HepG2 (cell line): ENCODE results near the gene SLC4A2. TPM values are rescaled to one million over a fixed set of nuclear protein-coding genes. Genes with fewer than 3 reads are reported as not detected.

Experiments
- FOXA3 ChIP-seq: IDR thresholded peaks from 2 replicates; pipeline ENCODE4 v1.6.1; 2016; ENCODE audit warnings: missing genetic modification reagents, missing compliant biosample characterization
- REST ChIP-seq, 2 experiments: IDR thresholded peaks; 2 replicates each; pipeline ENCODE4 v1.6.1; 2011 to 2012; ENCODE audit warnings: low read length in 2 of 2, borderline replicate concordance in 1 of 2, low read depth in 1 of 2, mild to moderate bottlenecking in 1 of 2, moderate library complexity in 1 of 2
- ZNF709 ChIP-seq: sonication (generic); formaldehyde crosslinking; IDR thresholded peaks from 2 replicates; pipeline ENCODE4 v1.5.0; 2020; ENCODE audit warnings: mild to moderate bottlenecking, missing genetic modification reagents
- polyA plus RNA-seq, 8 experiments: library from polyadenylated mRNA; depleted of rRNA in 3 of 8; stranded (reverse) in 7 of 8; unstranded in 1 of 8; fragments of >200 nt; fragmentation: Illumina TruSeq in 4 of 8; extraction: Trizol in 4 of 8; gene quantifications; 2 replicates each; pipeline versions ENCODE4 v1.2.1 to v1.2.3, GENCODE V29; 2011 to 2016; ENCODE audit warnings: low read depth in 4 of 8, missing spikeins in 1 of 8, mixed read lengths in 1 of 8; ENCODE audit not compliant: insufficient read depth in 1 of 8
- total RNA-seq, 5 experiments: library from RNA; depleted of rRNA; stranded (reverse); fragments of >200 nt; fragmentation: Illumina TruSeq; extraction: Trizol; gene quantifications; 2 replicates each; pipeline ENCODE4 v1.2.3, GENCODE V29; 2016; ENCODE audit warnings: low read depth in 1 of 5
- TF ChIP-seq, protein P1 (sequence below): sonication (generic); formaldehyde crosslinking; IDR thresholded peaks from 2 replicates; pipeline ENCODE4 v1.9.0; 2021; ENCODE audit warnings: mild to moderate bottlenecking, missing genetic modification reagents
- TF ChIP-seq, protein P2 (sequence below): sonication (generic); formaldehyde crosslinking; IDR thresholded peaks from 2 replicates; pipeline ENCODE4 v1.4.0; 2020; ENCODE audit warnings: missing genetic modification reagents

SLC4A2 gene
- total and polyA plus RNA-seq, 2 of the 13 experiments (the other 11 are each of a cell fraction or from before 2014, with no cell fraction given) = 51.9 to 73.4 TPM

DNA sequence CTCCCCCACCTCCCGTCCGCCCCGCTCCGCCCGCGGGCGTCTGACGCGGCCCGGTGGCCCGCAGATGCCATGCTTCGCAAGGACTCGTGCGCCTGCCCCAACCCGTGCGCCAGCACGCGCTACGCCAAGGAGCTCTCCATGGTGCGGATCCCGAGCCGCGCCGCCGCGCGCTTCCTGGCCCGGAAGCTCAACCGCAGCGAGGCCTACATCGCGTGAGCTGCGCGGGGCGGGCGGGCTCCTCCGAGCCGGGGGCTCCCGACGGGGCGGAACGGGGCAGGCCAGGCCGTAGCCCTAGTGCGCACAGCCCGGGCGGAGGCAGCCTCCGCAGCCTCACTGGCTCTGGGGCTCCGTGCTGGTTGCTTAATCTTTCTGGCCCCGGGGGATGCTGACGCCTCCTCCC, 8.3 kb upstream of the SLC4A2 start (continued):
- TF ChIP-seq, protein P1, sequence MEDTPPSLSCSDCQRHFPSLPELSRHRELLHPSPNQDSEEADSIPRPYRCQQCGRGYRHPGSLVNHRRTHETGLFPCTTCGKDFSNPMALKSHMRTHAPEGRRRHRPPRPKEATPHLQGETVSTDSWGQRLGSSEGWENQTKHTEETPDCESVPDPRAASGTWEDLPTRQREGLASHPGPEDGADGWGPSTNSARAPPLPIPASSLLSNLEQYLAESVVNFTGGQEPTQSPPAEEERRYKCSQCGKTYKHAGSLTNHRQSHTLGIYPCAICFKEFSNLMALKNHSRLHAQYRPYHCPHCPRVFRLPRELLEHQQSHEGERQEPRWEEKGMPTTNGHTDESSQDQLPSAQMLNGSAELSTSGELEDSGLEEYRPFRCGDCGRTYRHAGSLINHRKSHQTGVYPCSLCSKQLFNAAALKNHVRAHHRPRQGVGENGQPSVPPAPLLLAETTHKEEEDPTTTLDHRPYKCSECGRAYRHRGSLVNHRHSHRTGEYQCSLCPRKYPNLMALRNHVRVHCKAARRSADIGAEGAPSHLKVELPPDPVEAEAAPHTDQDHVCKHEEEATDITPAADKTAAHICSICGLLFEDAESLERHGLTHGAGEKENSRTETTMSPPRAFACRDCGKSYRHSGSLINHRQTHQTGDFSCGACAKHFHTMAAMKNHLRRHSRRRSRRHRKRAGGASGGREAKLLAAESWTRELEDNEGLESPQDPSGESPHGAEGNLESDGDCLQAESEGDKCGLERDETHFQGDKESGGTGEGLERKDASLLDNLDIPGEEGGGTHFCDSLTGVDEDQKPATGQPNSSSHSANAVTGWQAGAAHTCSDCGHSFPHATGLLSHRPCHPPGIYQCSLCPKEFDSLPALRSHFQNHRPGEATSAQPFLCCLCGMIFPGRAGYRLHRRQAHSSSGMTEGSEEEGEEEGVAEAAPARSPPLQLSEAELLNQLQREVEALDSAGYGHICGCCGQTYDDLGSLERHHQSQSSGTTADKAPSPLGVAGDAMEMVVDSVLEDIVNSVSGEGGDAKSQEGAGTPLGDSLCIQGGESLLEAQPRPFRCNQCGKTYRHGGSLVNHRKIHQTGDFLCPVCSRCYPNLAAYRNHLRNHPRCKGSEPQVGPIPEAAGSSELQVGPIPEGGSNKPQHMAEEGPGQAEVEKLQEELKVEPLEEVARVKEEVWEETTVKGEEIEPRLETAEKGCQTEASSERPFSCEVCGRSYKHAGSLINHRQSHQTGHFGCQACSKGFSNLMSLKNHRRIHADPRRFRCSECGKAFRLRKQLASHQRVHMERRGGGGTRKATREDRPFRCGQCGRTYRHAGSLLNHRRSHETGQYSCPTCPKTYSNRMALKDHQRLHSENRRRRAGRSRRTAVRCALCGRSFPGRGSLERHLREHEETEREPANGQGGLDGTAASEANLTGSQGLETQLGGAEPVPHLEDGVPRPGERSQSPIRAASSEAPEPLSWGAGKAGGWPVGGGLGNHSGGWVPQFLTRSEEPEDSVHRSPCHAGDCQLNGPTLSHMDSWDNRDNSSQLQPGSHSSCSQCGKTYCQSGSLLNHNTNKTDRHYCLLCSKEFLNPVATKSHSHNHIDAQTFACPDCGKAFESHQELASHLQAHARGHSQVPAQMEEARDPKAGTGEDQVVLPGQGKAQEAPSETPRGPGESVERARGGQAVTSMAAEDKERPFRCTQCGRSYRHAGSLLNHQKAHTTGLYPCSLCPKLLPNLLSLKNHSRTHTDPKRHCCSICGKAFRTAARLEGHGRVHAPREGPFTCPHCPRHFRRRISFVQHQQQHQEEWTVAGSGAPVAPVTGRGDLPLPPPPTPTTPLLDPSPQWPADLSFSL (CRISPR knock-in tag) = no peak
- TF ChIP-seq REST (IDR thresholded peaks at IDR 0.05; ENCODE audit: borderline replicate concordance in 1 of 2, low read depth in 1 of 2, low read length in 2 of 2) (peak; percentile 81 to 91), FOXA3 (CRISPR knock-in tag) (no peak), ZNF709 (no peak)
- TF ChIP-seq, protein P2, sequence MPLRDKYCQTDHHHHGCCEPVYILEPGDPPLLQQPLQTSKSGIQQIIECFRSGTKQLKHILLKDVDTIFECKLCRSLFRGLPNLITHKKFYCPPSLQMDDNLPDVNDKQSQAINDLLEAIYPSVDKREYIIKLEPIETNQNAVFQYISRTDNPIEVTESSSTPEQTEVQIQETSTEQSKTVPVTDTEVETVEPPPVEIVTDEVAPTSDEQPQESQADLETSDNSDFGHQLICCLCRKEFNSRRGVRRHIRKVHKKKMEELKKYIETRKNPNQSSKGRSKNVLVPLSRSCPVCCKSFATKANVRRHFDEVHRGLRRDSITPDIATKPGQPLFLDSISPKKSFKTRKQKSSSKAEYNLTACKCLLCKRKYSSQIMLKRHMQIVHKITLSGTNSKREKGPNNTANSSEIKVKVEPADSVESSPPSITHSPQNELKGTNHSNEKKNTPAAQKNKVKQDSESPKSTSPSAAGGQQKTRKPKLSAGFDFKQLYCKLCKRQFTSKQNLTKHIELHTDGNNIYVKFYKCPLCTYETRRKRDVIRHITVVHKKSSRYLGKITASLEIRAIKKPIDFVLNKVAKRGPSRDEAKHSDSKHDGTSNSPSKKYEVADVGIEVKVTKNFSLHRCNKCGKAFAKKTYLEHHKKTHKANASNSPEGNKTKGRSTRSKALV (CRISPR knock-in tag) = peak; percentile 97
